ENCODE measurements around the gene SURF4. TPM values are rescaled to one million over a fixed set of nuclear protein-coding genes. Genes with fewer than 3 reads are reported as not detected.

Gene SURF4
- total and polyA plus RNA-seq, 10 donors, result 21.9 to 115 (median 90.0) TPM

DNA sequence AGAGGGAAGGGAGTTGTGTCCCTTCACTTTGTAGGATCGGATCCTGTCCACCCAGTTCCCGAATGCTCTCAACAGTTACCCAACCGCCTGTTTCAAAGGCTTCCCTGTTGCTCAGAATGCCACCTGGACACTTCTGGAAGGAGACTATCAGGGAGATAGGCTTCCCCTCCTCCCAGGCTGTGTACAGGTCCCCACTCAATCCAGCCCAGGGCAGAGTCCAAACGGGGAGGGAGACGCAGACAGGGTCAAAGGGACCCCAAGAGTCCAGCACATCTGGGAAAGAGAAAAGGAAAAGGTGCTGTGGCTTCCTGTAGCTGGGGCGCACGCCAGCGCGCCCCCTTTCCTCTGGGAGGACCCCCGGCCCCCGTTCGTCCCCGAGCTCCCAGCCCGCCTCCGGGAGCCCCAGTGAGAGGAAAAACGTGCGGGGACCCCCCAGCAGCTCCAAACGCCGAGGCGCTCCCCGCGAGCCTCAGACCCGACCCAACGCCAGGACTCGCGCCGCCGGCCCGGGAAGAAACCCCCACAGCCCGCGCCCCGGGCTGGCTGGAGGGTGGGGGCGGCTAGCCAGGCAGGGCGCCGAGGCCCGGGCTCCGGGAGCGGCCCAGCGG is 640 bp downstream of the SURF4 start:
- intact Hi-C loops (cut with DNase I; ENCODE audit: low total_unique reads), result no loop called here
- peaks cover 42 to 72% (median 58%) of the 10 kb centered on the region in 6 donors for H3K4me1 ChIP-seq
- no peak for DNase-seq
- WGBS, 5 donors, result 0 to 1% (median 0%) methylated on average over 6 to 39 of the region's 39 CpGs
- H3K4me3 ChIP-seq, result peak overlapping the region; percentile 56 to 99 (median 92)
- no peak for TF ChIP-seq POLR2A (IDR thresholded peaks at IDR 0.05)
- TF ChIP-seq POLR2AphosphoS5 (IDR thresholded peaks at IDR 0.05), result no peak
- TF ChIP-seq, protein P1, sequence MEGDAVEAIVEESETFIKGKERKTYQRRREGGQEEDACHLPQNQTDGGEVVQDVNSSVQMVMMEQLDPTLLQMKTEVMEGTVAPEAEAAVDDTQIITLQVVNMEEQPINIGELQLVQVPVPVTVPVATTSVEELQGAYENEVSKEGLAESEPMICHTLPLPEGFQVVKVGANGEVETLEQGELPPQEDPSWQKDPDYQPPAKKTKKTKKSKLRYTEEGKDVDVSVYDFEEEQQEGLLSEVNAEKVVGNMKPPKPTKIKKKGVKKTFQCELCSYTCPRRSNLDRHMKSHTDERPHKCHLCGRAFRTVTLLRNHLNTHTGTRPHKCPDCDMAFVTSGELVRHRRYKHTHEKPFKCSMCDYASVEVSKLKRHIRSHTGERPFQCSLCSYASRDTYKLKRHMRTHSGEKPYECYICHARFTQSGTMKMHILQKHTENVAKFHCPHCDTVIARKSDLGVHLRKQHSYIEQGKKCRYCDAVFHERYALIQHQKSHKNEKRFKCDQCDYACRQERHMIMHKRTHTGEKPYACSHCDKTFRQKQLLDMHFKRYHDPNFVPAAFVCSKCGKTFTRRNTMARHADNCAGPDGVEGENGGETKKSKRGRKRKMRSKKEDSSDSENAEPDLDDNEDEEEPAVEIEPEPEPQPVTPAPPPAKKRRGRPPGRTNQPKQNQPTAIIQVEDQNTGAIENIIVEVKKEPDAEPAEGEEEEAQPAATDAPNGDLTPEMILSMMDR (IDR thresholded peaks at IDR 0.05 in 8 of 11, conservative IDR thresholded peaks at IDR 0.05 in 3 of 11), result no peak
- peak overlapping the region; percentile 97 to 99 (median 99) for H3K27ac ChIP-seq
- peaks cover 0 to 33% (median 5%) of the 10 kb centered on the region in 6 donors for H3K36me3 ChIP-seq
- no peaks in the 10 kb centered on the region for H3K9me3 ChIP-seq
- H3K27me3 ChIP-seq (replicated peaks in 1 of 7), result no peaks in the 10 kb centered on the region

DNA sequence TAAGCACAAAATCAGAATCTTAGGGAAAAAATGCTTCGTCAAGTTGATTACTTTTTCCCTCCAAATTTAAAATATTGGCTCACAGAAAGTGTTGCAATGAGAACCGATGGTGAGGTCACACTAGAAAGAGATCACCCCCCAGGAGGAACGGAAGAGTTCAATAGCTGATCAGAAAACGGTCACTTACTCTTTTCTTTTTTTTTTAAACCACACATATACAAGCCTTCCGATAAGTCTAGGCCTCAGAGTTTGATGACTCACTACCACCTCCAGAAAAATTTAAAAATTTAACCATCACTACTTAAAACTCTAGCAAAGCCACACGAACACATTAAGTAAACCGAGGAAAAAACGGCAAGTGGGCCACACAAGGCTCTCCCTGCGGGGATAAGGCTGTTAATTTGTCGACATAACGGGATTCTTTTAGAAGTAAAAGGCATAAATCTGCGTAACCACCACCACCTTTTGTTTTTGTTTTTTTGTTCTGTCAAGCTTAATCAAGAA is 1.2 kb downstream of the SURF4 start:
- intact Hi-C loops (cut with DNase I; ENCODE audit: low total_unique reads), result no loop called here
- no peak for TF ChIP-seq POLR2A (IDR thresholded peaks at IDR 0.05)
- TF ChIP-seq POLR2AphosphoS5 (IDR thresholded peaks at IDR 0.05), result no peak
- TF ChIP-seq, protein P1 (IDR thresholded peaks at IDR 0.05 in 8 of 11, conservative IDR thresholded peaks at IDR 0.05 in 3 of 11), result no peak
- no peaks in the 10 kb centered on the region for H3K27me3 ChIP-seq (replicated peaks in 1 of 7)
- WGBS, 5 donors, result 10 to 18% (median 13%) methylated on average over 12 of the region's 12 CpGs
- DNase-seq, result no peak
- H3K4me1 ChIP-seq, result peaks cover 47 to 77% (median 63%) of the 10 kb centered on the region in 6 donors
- peaks cover 0 to 39% (median 5%) of the 10 kb centered on the region in 6 donors for H3K36me3 ChIP-seq
- peak overlapping the region; percentile 56 to 99 (median 92) for H3K4me3 ChIP-seq
- no peaks in the 10 kb centered on the region for H3K9me3 ChIP-seq
- H3K27ac ChIP-seq, result peak overlapping the region in 7 of 8 donors; percentile 97 to 99 (median 99)

DNA sequence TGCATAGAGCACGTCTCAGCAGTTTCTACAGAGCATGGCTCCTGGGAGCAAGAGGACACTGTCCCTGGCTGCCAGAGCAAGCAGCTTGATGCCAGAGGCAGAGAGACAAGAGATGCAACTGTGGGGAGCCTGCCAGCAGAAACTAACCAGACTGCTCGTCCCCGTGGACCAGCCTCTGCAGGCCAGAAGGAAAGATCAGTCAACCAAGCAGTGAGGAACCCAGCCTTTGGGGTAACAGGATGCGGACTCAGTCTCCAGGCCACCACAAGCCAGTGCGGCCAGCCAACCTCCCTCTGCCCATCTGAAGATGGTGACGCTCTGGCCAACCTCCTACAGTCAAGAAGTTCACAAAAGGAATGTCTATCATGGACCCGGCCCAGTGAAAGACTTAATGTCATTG is 3.7 kb downstream of the SURF4 start:
- WGBS, 5 donors, result 66 to 87% (median 82%) methylated on average over 7 of the region's 7 CpGs
- H3K36me3 ChIP-seq, result peaks cover 0 to 64% (median 10%) of the 10 kb centered on the region in 6 donors
- DNase-seq, result no peak
- H3K27ac ChIP-seq, result peak overlapping the region in 7 of 8 donors; percentile 14 to 85 (median 77)
- no peaks in the 10 kb centered on the region for H3K9me3 ChIP-seq
- no peaks in the 10 kb centered on the region for H3K27me3 ChIP-seq (replicated peaks in 1 of 7)
- peak overlapping the region in 1 of 8 donors; percentile 47 for H3K4me3 ChIP-seq
- peaks cover 63 to 93% (median 88%) of the 10 kb centered on the region in 6 donors for H3K4me1 ChIP-seq
- TF ChIP-seq POLR2AphosphoS5 (IDR thresholded peaks at IDR 0.05), result no peak
- intact Hi-C loops (cut with DNase I; ENCODE audit: low total_unique reads), result no loop called here

DNA sequence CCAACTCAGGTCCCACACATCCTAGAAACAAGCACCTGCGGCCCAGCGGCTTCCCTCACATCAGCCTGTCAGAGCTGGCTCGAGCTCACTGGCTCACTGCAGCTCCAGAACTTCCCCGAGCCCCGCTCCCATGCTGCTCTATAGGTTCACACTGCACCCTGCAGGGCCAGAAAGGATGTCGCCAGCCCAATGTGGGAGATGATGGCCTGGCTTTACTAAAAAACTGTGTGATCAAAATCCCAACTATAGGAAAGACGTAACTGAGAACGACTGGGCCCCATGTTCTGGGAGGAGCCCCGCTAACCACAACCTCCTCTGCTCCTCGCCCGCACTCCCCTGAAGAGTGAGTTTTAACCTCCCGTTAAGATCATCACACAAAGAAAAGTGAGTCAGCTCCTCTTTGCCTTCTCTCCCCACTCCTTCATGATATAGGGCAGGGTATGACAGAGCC is 4.6 kb downstream of the SURF4 start:
- H3K9me3 ChIP-seq, result no peaks in the 10 kb centered on the region
- TF ChIP-seq, protein P1 (IDR thresholded peaks at IDR 0.05 in 8 of 11, conservative IDR thresholded peaks at IDR 0.05 in 3 of 11), result no peak
- TF ChIP-seq POLR2A (IDR thresholded peaks at IDR 0.05), result no peak
- TF ChIP-seq POLR2AphosphoS5 (IDR thresholded peaks at IDR 0.05), result no peak
- H3K36me3 ChIP-seq, result peaks cover 0 to 73% (median 18%) of the 10 kb centered on the region in 6 donors
- peak overlapping the region in 3 of 8 donors; percentile 3 to 47 (median 14) for H3K4me3 ChIP-seq
- peak; percentile 82 for DNase-seq
- 47 to 59% (median 49%) methylated on average over 9 to 12 of the region's 12 CpGs for WGBS, 5 donors
- H3K4me1 ChIP-seq, result peaks cover 57 to 93% (median 82%) of the 10 kb centered on the region in 6 donors
- H3K27ac ChIP-seq, result peak overlapping the region; percentile 14 to 85 (median 72)
- no peaks in the 10 kb centered on the region for H3K27me3 ChIP-seq (replicated peaks in 1 of 7)
- intact Hi-C loops (cut with DNase I; ENCODE audit: low total_unique reads), result no loop called here
